A673 (cell line): Measurements from ENCODE around the gene SLC25A47.

Source experiments
- EZH2 ChIP-seq: fragments of 200-600 bp; sonication (generic); IDR thresholded peaks from 2 replicates; pipeline ENCODE4 v1.6.1; 2017; ENCODE audit warnings: borderline replicate concordance, low read depth, mild to moderate bottlenecking, mixed read lengths, antibody characterized with exemption, low read length; ENCODE audit not compliant: poor library complexity, severe bottlenecking
- TF ChIP-seq, protein P1 (sequence below): fragments of 300-800, 200-600 bp; sonication (generic); conservative IDR thresholded peaks from 2 replicates; pipeline ENCODE4 v1.5.1; 2017; ENCODE audit warnings: low read depth, mild to moderate bottlenecking, antibody characterized with exemption, low read length, moderate library complexity, mixed read lengths

DNA sequence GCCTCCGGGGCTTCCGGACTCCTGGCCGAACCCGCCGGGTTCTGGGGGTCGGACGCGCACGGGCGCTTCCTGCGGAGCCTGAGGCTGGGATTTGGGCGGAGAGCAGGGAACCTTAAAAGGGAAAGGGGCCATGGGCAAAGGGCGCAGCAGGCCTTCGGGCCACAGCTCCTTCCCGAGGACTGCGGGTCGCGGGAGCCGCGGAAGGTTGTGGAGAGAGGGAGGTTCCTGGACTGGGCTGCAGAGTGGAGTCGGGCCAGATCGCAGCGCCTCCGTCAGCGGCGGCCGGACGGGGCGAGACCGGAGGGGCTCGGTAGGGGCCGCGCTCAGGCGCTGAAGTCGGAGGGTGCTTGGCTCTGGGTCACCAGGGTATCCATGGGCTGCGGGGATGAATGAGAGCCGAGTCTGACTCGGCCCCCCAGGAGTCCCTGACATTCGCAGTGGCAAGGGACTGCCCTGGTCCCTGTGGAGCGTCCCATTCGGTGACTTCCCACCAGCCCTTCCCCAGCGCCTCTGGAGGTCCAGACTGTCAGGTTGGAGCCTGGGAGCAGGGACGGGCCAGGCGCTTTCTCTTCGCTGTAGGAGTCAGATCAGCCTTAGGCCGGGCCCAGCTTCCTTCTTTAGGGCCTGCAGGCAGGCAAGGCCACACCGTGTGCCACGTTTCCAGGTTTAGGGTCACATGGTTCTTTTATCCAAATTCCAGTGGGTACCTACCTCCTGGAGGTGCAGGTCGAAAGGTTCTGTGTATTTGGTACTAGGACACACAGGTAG is 16.0 kb upstream of the SLC25A47 start:
- TF ChIP-seq, protein P1, sequence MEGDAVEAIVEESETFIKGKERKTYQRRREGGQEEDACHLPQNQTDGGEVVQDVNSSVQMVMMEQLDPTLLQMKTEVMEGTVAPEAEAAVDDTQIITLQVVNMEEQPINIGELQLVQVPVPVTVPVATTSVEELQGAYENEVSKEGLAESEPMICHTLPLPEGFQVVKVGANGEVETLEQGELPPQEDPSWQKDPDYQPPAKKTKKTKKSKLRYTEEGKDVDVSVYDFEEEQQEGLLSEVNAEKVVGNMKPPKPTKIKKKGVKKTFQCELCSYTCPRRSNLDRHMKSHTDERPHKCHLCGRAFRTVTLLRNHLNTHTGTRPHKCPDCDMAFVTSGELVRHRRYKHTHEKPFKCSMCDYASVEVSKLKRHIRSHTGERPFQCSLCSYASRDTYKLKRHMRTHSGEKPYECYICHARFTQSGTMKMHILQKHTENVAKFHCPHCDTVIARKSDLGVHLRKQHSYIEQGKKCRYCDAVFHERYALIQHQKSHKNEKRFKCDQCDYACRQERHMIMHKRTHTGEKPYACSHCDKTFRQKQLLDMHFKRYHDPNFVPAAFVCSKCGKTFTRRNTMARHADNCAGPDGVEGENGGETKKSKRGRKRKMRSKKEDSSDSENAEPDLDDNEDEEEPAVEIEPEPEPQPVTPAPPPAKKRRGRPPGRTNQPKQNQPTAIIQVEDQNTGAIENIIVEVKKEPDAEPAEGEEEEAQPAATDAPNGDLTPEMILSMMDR: no peak
- no peak for TF ChIP-seq EZH2
